Colonic mucosa (tissue), 4 donors: Measurements from ENCODE around the gene FAM216B. TPM values are rescaled to one million over a fixed set of nuclear protein-coding genes. Genes with fewer than 3 reads are reported as not detected.

Experiments used
- DNase-seq: peaks from one replicate; pipeline ENCODE4 v3.0.0-alpha.2; 2020
- H3K27ac ChIP-seq: fragments of 200-600 bp; one replicate; pipeline ENCODE4 v1.8.0; 2021
- H3K27me3 ChIP-seq: fragments of 200-600 bp; one replicate; pipeline ENCODE4 v1.8.0; 2021
- H3K36me3 ChIP-seq: fragments of 200-600 bp; one replicate; pipeline ENCODE4 v1.8.0; 2021
- H3K4me1 ChIP-seq: fragments of 200-600 bp; one replicate; pipeline ENCODE4 v1.8.0; 2021; ENCODE audit warnings: mild to moderate bottlenecking
- H3K4me3 ChIP-seq: fragments of 200-600 bp; one replicate; pipeline ENCODE4 v1.8.0; 2021
- H3K9ac ChIP-seq, 2 donors: one replicate each; pipeline ENCODE4 v1.7.0; 2013; ENCODE audit warnings: control low read depth in 2 of 2, low read depth in 2 of 2, low read length in 2 of 2
- H3K9me3 ChIP-seq: fragments of 200-600 bp; one replicate; pipeline ENCODE4 v1.8.0; 2021
- CTCF ChIP-seq: fragments of 200-600 bp; IDR thresholded peaks from one replicate; pipeline ENCODE4 v1.8.0; 2022; ENCODE audit warnings: antibody characterized with exemption, mild to moderate bottlenecking
- intact Hi-C: fragments of 100-400 bp; cut with DNase I; formaldehyde crosslinking; loops from one replicate; pipeline ENCODE4 v1.14.1; 2022
- total RNA-seq, 2 donors: library from RNA; stranded (reverse); fragmentation: NEBNext Ultra II Directional in 1 of 2; extraction: Animal tissue kit (Norgen Biotek cat#: 25700) in 1 of 2; gene quantifications; one replicate each; pipeline ENCODE4 v1.2.1, GENCODE V29; 2021
- donor health status: healthy.
- donor health status: DM: no; HTN: no; CAD: no.
- donor health status: DM: no; HTN: no; CAD: no.

Gene FAM216B
- total RNA-seq, 2 donors from 2014 or later = 0.08 TPM; not detected in 1

GRCh38 chr13:42803563-42804204 lies 22.3 kb downstream of the FAM216B start:
- H3K9ac ChIP-seq = no peak overlapping the region
- H3K4me1 ChIP-seq = no peaks in the 10 kb centered on the region
- no peak overlapping the region for H3K27ac ChIP-seq
- no peak for TF ChIP-seq CTCF
- no peaks in the 10 kb centered on the region for H3K36me3 ChIP-seq
- no peak for DNase-seq
- H3K9me3 ChIP-seq = no peaks in the 10 kb centered on the region
- intact Hi-C loops = no loop called here
- no peak overlapping the region for H3K4me3 ChIP-seq
- H3K27me3 ChIP-seq = no peaks in the 10 kb centered on the region

GRCh38 chr13:42804244-42804874 lies 23.0 kb downstream of the FAM216B start:
- no peak overlapping the region for H3K27ac ChIP-seq
- intact Hi-C loops = no loop called here
- TF ChIP-seq CTCF = no peak
- H3K4me1 ChIP-seq = no peaks in the 10 kb centered on the region
- H3K27me3 ChIP-seq = no peaks in the 10 kb centered on the region
- no peaks in the 10 kb centered on the region for H3K36me3 ChIP-seq
- H3K9ac ChIP-seq = no peak overlapping the region
- DNase-seq = no peak
- H3K9me3 ChIP-seq = no peaks in the 10 kb centered on the region
- H3K4me3 ChIP-seq = no peak overlapping the region

DNA sequence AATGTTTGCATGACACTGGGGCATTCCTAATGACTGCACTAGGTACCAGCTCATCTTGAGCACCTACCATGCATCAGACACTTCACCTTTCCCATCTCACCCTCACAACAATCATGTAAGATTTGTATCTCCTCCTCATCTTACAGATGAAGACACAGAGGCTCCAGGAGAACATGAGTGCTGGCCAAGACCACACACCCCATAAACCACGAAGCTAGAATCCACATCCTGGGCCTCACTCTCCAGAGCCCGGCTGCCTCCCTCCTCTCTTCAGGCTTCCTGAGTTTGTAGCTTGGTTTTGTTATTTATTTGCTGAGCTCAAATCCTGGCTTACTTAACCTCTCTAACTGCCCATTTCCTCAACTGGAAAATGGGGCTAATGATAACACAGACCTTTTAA lies 25.9 kb downstream of the FAM216B start:
- Histone ChIP-seq H3K9me3 (no peaks in the 10 kb centered on the region), H3K27ac (no peak overlapping the region), H3K27me3 (no peaks in the 10 kb centered on the region), H3K36me3 (no peaks in the 10 kb centered on the region), H3K4me3 (no peak overlapping the region), H3K4me1 (no peaks in the 10 kb centered on the region), H3K9ac (no peak overlapping the region)
- no peak for TF ChIP-seq CTCF
- intact Hi-C loops = no loop called here
- no peak for DNase-seq

- Histone ChIP-seq H3K4me1 (no peaks in the 10 kb centered on the region), H3K27me3 (no peaks in the 10 kb centered on the region), H3K9ac (no peak overlapping the region), H3K4me3 (no peak overlapping the region), H3K36me3 (no peaks in the 10 kb centered on the region), H3K27ac (no peak overlapping the region), H3K9me3 (no peaks in the 10 kb centered on the region)
- DNase-seq = no peak
- TF ChIP-seq CTCF = no peak
- intact Hi-C loops = no loop called here
Measured at GRCh38 chr13:42807866-42808265, 26.5 kb downstream of the FAM216B start.

GRCh38 chr13:42808341-42808940 lies 27.1 kb downstream of the FAM216B start:
- DNase-seq = no peak
- Histone ChIP-seq H3K36me3 (no peaks in the 10 kb centered on the region), H3K9me3 (no peaks in the 10 kb centered on the region), H3K4me1 (no peaks in the 10 kb centered on the region), H3K4me3 (no peak overlapping the region), H3K27me3 (no peaks in the 10 kb centered on the region), H3K27ac (no peak overlapping the region), H3K9ac (no peak overlapping the region)
- TF ChIP-seq CTCF = no peak
- intact Hi-C loops = no loop called here
